Muscle layer of colon (tissue), 2 donors: Measurements from ENCODE around the gene ANKS1B.

ENCODE experiments used
- H3K27ac ChIP-seq: one replicate; pipeline ENCODE4 v1.7.0; 2013; ENCODE audit warnings: low read depth, mild to moderate bottlenecking, low read length, moderate library complexity
- H3K27me3 ChIP-seq, 2 donors: one replicate each; pipeline ENCODE4 v1.7.0; 2013; ENCODE audit warnings: low read length in 2 of 2, mild to moderate bottlenecking in 2 of 2; ENCODE audit not compliant: insufficient read depth in 2 of 2, control insufficient read depth in 1 of 2
- H3K36me3 ChIP-seq: one replicate; pipeline ENCODE4 v1.7.0; 2013; ENCODE audit warnings: mild to moderate bottlenecking, low read length; ENCODE audit not compliant: insufficient read depth
- H3K4me1 ChIP-seq: one replicate; pipeline ENCODE4 v1.7.0; 2013; ENCODE audit warnings: mild to moderate bottlenecking, low read length; ENCODE audit not compliant: insufficient read depth
- H3K4me3 ChIP-seq, 2 donors: one replicate each; pipeline ENCODE4 v1.7.0; 2013; ENCODE audit warnings: low read length in 2 of 2, low read depth in 1 of 2, mild to moderate bottlenecking in 1 of 2, moderate library complexity in 1 of 2
- H3K9ac ChIP-seq: one replicate; pipeline ENCODE4 v1.7.0; 2013; ENCODE audit warnings: low read length
- H3K9me3 ChIP-seq: one replicate; pipeline ENCODE4 v1.7.0; 2013; ENCODE audit warnings: mild to moderate bottlenecking, low read length
- donor health status: abdominal sarcoma.
- donor health status: Adenocarcinoma of cecum.

Gene ANKS1B

DNA sequence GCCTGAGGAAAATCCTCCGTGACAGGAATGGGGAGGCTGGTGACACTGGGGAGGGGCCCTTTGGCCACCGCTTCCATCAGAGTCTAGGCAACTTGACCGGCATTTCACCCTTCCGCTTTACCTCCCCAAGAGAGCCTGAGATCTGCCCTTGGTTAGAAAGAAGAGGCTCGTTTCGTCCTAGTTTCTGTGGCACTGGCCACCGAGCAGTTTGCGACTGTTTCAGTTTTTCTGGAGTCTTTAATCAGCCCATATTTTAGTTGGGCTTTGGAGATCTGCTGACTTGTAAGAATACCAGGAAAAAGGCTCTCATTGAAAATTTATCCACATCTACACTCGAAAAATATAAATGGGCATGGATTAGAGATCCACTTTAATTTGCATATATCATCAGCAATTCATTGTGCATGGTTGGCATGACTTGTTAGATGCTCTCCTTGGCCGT, 414 bp upstream of the ANKS1B start:
- H3K4me1 ChIP-seq = peaks cover 6% of the 10 kb centered on the region
- peak overlapping the region; percentile 49 for H3K9ac ChIP-seq
- no peaks in the 10 kb centered on the region for H3K27me3 ChIP-seq
- H3K4me3 ChIP-seq = peak overlapping the region; percentile 43 to 74
- no peaks in the 10 kb centered on the region for H3K9me3 ChIP-seq
- peak overlapping the region; percentile 47 for H3K27ac ChIP-seq
- H3K36me3 ChIP-seq = no peaks in the 10 kb centered on the region

- Histone ChIP-seq H3K4me1 (peaks cover 9% of the 10 kb centered on the region), H3K4me3 (peak overlapping the region; percentile 77 to 99), H3K9ac (peak overlapping the region; percentile 38), H3K27ac (peak overlapping the region; percentile 58), H3K36me3 (no peaks in the 10 kb centered on the region), H3K9me3 (no peaks in the 10 kb centered on the region), H3K27me3 (no peaks in the 10 kb centered on the region)
Measured at GRCh38 chr12:99983456-99984258, 1.1 kb downstream of the ANKS1B start.

DNA sequence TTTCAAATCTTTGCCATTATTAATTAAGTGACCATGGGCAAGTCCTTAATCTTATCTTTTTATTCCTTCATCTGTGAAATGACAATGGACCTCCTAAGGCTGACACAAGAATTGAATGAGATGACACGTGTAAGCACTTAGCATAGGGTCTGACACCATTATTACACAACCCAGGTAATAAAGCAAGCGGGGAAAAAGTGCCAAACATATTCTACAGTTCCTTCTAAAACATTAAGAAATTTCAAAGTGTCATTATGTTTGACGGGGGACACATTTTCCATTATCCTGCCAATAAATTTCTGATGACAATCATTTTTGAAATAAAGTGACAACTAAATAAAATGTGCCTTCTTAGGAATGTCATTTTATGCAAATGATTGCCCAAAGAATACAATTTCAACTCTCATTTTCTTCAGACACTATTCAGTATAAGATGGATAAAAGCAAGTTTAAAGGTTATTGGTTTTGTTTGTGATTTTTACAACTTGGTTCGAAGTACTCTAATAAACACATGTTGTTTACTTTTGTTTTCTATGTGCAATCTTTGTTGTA, 3.0 kb downstream of the ANKS1B start:
- Histone ChIP-seq H3K27me3 (no peaks in the 10 kb centered on the region), H3K27ac (no peak overlapping the region), H3K9me3 (no peaks in the 10 kb centered on the region), H3K9ac (no peak overlapping the region), H3K36me3 (no peaks in the 10 kb centered on the region), H3K4me1 (peaks cover 9% of the 10 kb centered on the region), H3K4me3 (no peak overlapping the region)

DNA sequence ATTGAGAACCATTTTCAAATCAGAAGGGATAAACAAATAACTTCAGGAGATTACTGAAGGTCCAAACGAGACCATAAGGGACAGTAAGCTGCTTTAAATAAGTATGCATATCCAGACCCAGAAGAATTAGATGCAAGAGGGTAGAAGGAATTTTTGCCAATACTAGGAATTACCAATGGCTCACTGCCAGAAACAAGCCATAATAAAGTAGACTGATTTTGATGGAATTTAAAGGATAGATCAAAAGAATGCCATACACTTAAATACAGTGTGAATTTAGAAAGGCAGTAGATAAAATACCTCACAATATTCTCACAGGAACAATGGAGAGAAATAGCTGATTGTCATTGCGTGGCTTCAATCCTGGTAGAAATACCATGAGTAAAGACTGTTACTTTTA, 5.3 kb downstream of the ANKS1B start:
- Histone ChIP-seq H3K9me3 (no peaks in the 10 kb centered on the region), H3K27me3 (no peaks in the 10 kb centered on the region), H3K27ac (no peak overlapping the region), H3K4me3 (no peak overlapping the region), H3K4me1 (peaks cover 3% of the 10 kb centered on the region), H3K36me3 (no peaks in the 10 kb centered on the region), H3K9ac (no peak overlapping the region)

GRCh38 chr12:99978152-99978551, 6.6 kb downstream of the ANKS1B start:
- Histone ChIP-seq H3K36me3 (no peaks in the 10 kb centered on the region), H3K4me1 (peaks cover 3% of the 10 kb centered on the region), H3K9me3 (no peaks in the 10 kb centered on the region), H3K27ac (no peak overlapping the region), H3K4me3 (no peak overlapping the region), H3K9ac (no peak overlapping the region), H3K27me3 (no peaks in the 10 kb centered on the region)

DNA sequence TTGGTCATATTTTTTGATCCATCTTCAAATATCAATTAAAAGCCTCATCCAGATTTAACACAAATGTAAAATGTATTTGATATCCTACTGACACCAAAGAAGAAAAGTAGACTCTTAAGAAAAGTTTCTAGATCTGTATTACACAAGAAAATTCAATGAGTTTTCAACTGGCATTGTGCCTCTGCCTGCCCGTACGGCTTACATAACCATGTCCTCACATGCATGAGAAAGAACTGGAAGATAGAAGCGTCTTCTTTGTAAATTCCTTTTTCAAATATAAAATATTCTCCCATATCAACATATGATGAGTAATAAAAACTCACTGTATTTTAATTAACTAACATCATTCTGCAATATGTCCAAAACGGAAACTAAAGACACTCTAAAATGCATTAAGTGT, 7.2 kb downstream of the ANKS1B start:
- H3K27me3 ChIP-seq = no peaks in the 10 kb centered on the region
- no peak overlapping the region for H3K27ac ChIP-seq
- H3K4me3 ChIP-seq = no peak overlapping the region
- H3K9ac ChIP-seq = no peak overlapping the region
- H3K36me3 ChIP-seq = no peaks in the 10 kb centered on the region
- H3K4me1 ChIP-seq = peaks cover 3% of the 10 kb centered on the region
- no peaks in the 10 kb centered on the region for H3K9me3 ChIP-seq

DNA sequence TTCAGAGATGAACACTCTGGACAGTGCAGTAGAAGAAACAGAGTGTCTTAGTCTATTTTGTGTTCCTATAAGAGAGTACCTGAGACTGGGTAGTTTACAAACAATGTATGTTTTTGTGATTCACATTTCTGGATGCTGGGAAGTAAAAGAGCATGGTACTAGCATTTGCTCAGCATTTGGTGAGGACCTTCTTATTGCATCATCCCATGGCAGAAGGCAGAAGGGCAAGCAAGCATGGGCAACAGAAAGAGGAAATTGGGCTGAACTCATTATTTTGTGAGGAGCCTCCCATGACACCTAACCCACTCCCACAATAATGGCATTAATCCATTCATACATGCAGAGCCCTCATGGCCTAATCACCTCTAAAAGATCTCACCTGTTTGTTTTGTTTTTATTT, 8.0 kb downstream of the ANKS1B start:
- Histone ChIP-seq H3K27me3 (no peaks in the 10 kb centered on the region), H3K9me3 (no peaks in the 10 kb centered on the region), H3K4me3 (no peak overlapping the region), H3K27ac (no peak overlapping the region), H3K9ac (no peak overlapping the region), H3K36me3 (no peaks in the 10 kb centered on the region), H3K4me1 (peaks cover 3% of the 10 kb centered on the region)

GRCh38 chr12:99975321-99975720, 9.4 kb downstream of the ANKS1B start:
- Histone ChIP-seq H3K4me1 (peaks cover 3% of the 10 kb centered on the region), H3K9me3 (no peaks in the 10 kb centered on the region), H3K36me3 (no peaks in the 10 kb centered on the region), H3K4me3 (no peak overlapping the region), H3K9ac (no peak overlapping the region), H3K27ac (no peak overlapping the region), H3K27me3 (no peaks in the 10 kb centered on the region)

DNA sequence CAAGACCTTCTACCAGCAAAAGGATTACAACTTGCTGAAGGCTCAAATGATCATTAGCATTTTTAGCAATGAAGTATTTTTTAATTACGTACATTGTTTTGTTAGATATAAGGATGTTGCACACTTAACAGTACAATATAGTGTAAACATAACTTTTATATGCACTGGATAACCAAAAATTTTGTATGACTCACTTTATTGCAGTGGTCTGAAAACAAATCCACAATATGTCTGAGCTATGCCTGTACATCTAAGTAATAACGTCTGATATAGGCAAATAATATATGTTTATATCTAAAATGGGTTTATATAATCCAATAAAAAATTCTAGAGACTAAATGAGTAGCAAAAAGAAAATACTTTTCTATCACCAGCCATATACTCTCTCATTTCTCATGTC, 10.6 kb downstream of the ANKS1B start:
- H3K4me3 ChIP-seq = no peak overlapping the region
- no peak overlapping the region for H3K9ac ChIP-seq
- no peaks in the 10 kb centered on the region for H3K9me3 ChIP-seq
- no peaks in the 10 kb centered on the region for H3K36me3 ChIP-seq
- H3K27ac ChIP-seq = no peak overlapping the region
- no peaks in the 10 kb centered on the region for H3K4me1 ChIP-seq
- no peaks in the 10 kb centered on the region for H3K27me3 ChIP-seq

DNA sequence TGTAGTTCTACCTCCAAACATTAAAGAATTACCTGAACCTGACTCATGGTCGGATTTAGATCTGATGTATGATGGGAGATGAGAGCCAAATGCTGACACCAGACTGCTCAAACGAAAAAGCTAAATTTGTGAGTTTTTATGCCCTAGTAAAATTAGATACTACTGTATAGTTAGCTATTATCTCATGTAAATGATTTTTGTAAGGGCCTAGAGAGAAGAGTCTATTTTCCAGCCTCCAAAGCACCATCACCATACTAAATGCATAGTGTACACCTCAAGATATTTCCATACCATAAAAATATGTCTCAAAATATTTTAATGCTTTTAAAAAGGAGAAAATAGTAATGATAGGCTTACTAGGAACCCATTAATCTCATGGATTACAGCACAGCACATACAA, 18.3 kb downstream of the ANKS1B start:
- no peaks in the 10 kb centered on the region for H3K9me3 ChIP-seq
- H3K4me3 ChIP-seq = no peak overlapping the region
- H3K4me1 ChIP-seq = no peaks in the 10 kb centered on the region
- H3K27ac ChIP-seq = no peak overlapping the region
- no peak overlapping the region for H3K9ac ChIP-seq
- no peaks in the 10 kb centered on the region for H3K27me3 ChIP-seq
- no peaks in the 10 kb centered on the region for H3K36me3 ChIP-seq

DNA sequence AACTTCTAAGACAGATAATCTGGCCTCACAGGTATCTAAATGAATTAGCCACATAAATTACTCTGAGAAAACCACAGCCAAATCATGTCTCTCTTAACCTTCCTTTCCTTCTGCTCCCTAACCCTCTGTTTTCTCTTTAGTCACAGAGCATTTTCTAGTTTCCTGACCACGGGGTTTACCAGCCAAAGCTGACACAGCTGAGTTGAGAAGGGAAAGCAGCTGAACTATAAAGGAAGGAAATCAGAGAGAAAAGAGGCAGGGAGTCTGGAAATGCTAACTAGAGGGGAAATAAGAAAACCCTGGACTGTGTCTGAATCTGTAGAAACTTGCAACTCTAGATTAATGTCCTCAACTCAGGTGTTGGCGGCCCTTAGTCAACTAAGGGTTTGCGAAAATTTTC, 24.4 kb downstream of the ANKS1B start:
- Histone ChIP-seq H3K27ac (no peak overlapping the region), H3K36me3 (no peaks in the 10 kb centered on the region), H3K9me3 (no peaks in the 10 kb centered on the region)

More for the DNA sequence above, 24.4 kb downstream of the ANKS1B start:
- H3K9ac ChIP-seq = no peak overlapping the region
- no peaks in the 10 kb centered on the region for H3K4me1 ChIP-seq
- H3K27me3 ChIP-seq = no peaks in the 10 kb centered on the region
- H3K4me3 ChIP-seq = no peak overlapping the region
